Skeletal muscle satellite cell (primary cell): ENCODE results near the gene RANBP1. TPM values are rescaled to one million over a fixed set of nuclear protein-coding genes. Genes with fewer than 3 reads are reported as not detected.
"Not testable (repeated sequence)": the region's sequence is repeated elsewhere in the genome, so short reads cannot be mapped to it uniquely, and the experiment has no call there.

Experiments used
- H3K27me3 ChIP-seq: 2 replicates; pipeline ENCODE4 v1.7.0; 2013; ENCODE audit warnings: low read length; ENCODE audit not compliant: control insufficient read depth, insufficient read depth
- H3K36me3 ChIP-seq: 2 replicates; pipeline ENCODE4 v1.7.0; 2013; ENCODE audit warnings: mild to moderate bottlenecking, control low read depth, low read length; ENCODE audit not compliant: insufficient read depth
- H3K4me1 ChIP-seq: 2 replicates; pipeline ENCODE4 v1.7.0; 2013; ENCODE audit warnings: low read length; ENCODE audit not compliant: control insufficient read depth, insufficient read depth
- H3K4me2 ChIP-seq: 2 replicates; pipeline ENCODE4 v1.7.0; 2013; ENCODE audit warnings: mild to moderate bottlenecking, low read length
- H3K4me3 ChIP-seq: 2 replicates; pipeline ENCODE4 v1.7.0; 2013; ENCODE audit warnings: low read length
- H3K9ac ChIP-seq: 2 replicates; pipeline ENCODE4 v1.7.0; 2013; ENCODE audit warnings: mild to moderate bottlenecking, low read depth, low read length, moderate library complexity
- H3K9me3 ChIP-seq: replicated peaks from 2 replicates; pipeline ENCODE4 v1.7.0; 2013; ENCODE audit warnings: mild to moderate bottlenecking, control low read depth, low read length
- total RNA-seq: library from RNA; depleted of rRNA; stranded (reverse); fragments of >200 nt; gene quantifications from 2 replicates; pipeline ENCODE4 v1.2.3, GENCODE V29; 2012; rRNA removed

RANBP1 gene
- total RNA-seq, result 325 and 449 TPM in 2 replicates

DNA sequence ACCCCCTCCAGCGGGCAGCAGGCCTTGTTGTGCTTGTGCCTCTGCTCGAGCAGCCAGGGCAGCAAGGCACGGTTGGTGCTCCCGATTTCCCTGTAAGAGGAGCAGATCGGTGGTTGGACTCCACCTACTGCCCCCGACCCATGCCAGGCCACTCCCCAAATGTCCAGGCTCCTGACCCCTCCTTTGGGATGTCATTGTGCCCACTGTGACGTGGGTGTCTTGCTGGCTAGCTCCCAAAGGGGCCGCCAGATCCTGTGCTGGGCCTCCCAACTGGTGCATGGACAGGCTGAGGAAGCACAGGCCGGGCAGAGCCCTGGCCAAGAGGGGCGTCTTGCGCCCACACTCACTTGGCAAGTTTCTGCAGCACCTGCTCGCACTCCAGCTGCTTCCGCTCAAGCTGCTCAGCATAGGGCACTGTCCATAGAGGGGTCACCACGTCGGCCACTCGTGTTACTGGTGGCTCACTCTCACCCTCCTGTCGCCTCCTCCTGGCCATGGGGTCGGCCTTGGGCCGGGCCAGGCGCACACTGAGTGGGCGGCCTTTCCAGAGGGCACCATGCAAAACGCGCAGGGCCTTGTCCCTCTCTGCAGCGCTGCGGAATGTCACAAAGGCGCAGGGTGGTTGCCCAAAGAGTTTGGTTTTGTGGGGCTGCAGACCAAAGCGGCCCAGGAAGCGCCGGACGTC is at the start of gene RANBP1:
RANBP1 (plus strand) TSS at position 414 of the 685 bp plus-strand sequence; CDS start at position 495, 81 bp downstream.
- Histone ChIP-seq H3K9me3 (no peaks in the 10 kb centered on the region), H3K4me1 (peaks cover 27% of the 10 kb centered on the region), H3K9ac (peak within 1 kb of the TSS; percentile 90), H3K27me3 (no peaks in the 10 kb centered on the region), H3K4me2 (peak within 1 kb of the TSS; percentile 99), H3K36me3 (peaks cover 65% of the 10 kb centered on the region), H3K4me3 (peak within 1 kb of the TSS; percentile 94)

DNA sequence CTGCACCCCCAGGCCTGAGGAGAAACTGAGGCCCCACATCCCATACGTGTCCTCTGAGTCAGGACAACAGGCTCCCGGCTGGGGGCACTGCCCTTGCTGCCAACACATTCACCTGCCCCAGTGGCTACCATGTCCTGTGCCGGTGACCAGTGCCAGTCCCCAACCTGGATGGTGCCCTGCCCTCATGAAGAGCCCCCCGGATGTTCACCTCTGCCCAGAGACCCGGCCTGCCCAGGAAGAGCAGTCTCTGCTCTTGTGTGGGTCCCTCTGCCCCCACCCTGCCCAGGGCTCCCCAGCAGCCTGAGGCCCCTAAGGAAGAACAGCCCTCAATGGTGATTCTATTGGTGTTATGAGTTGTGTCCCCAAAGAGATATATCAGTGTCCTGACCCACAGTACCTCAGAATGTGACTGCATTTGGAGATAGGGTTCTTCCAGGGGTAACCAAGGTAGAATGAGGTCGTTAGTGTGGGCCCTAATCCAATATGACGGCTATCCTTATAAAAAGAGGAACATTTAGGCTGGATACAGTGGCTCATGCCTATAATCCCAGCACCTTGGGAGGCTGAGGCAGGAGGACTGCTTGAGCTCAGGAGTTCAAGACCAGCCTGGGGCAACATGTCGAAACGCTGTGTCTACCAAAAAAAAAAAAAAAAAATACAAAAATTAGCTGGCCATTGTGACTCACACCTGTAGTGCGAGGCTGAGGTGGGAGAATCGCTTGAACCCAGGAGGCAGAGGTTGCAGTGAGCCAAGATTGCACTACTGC is 49.1 kb upstream of the RANBP1 start:
- no peak overlapping the region for H3K4me2 ChIP-seq
- no peak overlapping the region for H3K4me3 ChIP-seq
- H3K27me3 ChIP-seq, result no peaks in the 10 kb centered on the region
- peaks cover 24% of the 10 kb centered on the region for H3K36me3 ChIP-seq
- no peaks in the 10 kb centered on the region for H3K9me3 ChIP-seq
- H3K4me1 ChIP-seq, result peaks cover 14% of the 10 kb centered on the region
- no peak overlapping the region for H3K9ac ChIP-seq

DNA sequence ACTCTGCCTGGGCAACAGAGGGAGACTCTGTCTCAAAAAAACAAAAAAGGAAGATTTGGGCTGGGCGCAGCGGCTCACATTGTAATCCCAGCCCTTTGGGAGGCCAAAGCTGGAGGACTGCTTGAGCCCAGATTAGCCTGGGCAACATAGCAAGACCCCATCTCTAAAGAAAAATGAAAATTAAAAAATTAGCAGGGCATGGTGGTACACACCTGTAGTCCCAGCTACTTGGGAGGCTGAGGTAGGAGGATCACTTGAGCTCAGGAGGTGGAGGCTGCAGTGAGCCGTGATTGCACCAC is 48.6 kb upstream of the RANBP1 start:
- H3K36me3 ChIP-seq, result peaks cover 20% of the 10 kb centered on the region
- H3K27me3 ChIP-seq, H3K9me3 ChIP-seq, H3K4me3 ChIP-seq, H3K4me2 ChIP-seq, H3K9ac ChIP-seq, H3K4me1 ChIP-seq: not testable (repeated sequence)

DNA sequence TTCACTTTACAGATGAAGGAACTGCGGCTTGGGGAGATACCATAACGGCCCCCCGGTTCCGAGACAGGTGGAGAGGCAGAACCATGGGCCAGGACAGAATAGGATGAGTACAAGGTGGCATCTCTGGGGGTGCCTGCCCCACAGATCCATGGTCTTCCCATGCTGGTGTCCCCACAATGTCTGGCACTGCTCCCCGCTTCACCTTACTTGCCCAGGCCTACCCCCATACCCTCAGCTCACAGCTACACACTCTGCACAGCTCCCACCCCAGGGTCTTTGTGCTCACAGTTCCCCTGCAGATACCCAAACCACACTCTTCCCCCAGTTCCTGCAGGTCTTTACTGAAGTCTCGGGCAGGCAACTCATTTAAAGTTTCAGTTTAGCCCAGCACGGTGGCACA is 47.3 kb upstream of the RANBP1 start:
- no peaks in the 10 kb centered on the region for H3K4me1 ChIP-seq
- H3K4me3 ChIP-seq, result no peak overlapping the region
- H3K4me2 ChIP-seq, result no peak overlapping the region

DNA sequence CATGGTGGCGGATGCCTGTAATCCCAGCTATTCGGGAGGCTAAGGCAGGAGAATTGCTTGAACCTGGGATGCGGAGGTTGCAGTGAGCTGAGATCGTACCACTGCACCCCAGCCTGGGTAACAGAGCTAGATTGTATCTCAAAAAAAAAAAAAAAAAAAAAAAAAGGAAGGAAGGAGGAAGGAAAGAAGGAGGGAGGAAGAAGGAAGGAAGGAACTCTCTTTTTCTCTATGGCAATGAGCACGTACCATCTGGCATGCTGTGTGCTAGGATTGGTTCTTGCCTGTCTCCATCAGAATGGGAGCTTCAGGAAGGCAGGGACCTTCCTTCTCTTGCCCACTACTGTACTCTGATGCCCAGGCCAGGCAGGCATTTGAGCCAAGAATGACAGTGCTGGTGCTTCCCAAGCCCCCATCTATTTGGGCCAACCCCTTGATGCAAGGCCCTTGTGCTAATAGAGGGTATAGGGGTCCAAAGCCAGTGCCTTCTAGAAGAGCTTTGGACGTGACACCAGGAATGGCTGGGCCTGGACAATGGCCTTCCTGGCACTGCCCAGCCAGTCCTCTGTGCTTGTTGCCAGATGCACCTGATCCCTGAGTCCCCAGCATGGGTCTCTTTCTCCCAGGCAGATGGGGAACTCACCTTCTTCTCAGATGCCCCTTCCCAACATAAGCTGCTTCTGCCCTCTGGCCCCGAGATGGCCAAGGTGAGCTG is 46.4 kb upstream of the RANBP1 start:
- Histone ChIP-seq H3K9ac (no peak overlapping the region), H3K27me3 (no peaks in the 10 kb centered on the region), H3K4me2 (no peak overlapping the region), H3K4me1 (no peaks in the 10 kb centered on the region), H3K9me3 (no peaks in the 10 kb centered on the region), H3K4me3 (no peak overlapping the region), H3K36me3 (peaks cover 6% of the 10 kb centered on the region)

More for the DNA sequence above, 47.3 kb upstream of the RANBP1 start:
- H3K36me3 ChIP-seq, result peaks cover 14% of the 10 kb centered on the region
- H3K9me3 ChIP-seq, result no peaks in the 10 kb centered on the region
- no peak overlapping the region for H3K9ac ChIP-seq
- no peaks in the 10 kb centered on the region for H3K27me3 ChIP-seq

DNA sequence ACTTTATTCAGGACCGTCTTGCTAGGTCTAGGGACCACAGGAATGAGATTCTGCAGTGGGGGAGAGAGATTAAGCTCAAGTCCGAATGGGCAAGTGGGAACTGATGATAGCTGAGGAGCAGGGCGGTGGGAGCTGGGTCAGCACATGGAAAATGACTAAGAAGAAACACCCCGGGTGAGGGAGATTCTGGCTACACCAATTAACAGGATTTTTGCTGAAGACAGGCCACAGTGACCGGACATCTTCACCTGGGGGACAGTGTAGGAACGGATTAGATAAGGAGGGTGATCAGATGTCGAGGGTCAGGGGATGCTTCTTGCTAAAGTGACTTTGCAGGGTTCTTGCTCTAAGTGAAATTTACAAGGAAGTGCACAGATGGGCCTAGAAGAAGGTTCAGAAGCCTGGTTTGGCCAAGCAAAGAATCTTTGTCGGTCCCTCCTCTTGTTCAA is 44.4 kb upstream of the RANBP1 start:
- H3K36me3 ChIP-seq, result no peaks in the 10 kb centered on the region
- no peaks in the 10 kb centered on the region for H3K9me3 ChIP-seq
- no peak overlapping the region for H3K4me2 ChIP-seq
- H3K9ac ChIP-seq, result no peak overlapping the region
- no peaks in the 10 kb centered on the region for H3K4me1 ChIP-seq
- H3K4me3 ChIP-seq, result no peak overlapping the region
- H3K27me3 ChIP-seq, result no peaks in the 10 kb centered on the region

DNA sequence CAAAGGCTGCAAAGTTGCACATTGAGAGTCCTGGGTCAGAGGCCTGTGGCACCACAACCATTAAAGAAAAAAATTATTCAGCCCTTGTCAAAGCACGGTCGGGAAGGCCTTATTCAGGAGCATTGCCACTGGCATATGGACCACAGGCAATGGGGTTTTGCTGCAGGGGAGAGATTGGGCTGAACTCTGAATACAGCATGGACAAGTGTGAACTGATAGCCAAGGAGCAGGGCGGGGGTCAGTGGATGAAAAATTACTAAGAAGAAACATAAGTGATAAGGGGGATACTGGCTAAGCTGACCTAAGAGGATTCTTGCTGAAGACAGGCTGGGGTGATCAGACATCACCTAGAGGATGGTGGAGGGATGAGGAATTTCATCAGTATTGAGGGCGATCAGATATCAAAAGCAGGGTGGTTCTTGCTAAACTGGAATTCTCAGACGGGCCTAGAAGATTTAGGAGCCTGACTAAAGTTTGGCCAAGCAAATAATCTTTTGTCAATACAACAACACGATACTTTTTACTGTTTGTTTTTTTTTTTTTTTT is 39.2 kb upstream of the RANBP1 start:
- H3K4me1 ChIP-seq, result peaks cover 6% of the 10 kb centered on the region
- no peak overlapping the region for H3K4me3 ChIP-seq
- H3K4me2 ChIP-seq, result no peak overlapping the region
- no peaks in the 10 kb centered on the region for H3K27me3 ChIP-seq
- no peaks in the 10 kb centered on the region for H3K9me3 ChIP-seq
- H3K36me3 ChIP-seq, result no peaks in the 10 kb centered on the region
- no peak overlapping the region for H3K9ac ChIP-seq

DNA sequence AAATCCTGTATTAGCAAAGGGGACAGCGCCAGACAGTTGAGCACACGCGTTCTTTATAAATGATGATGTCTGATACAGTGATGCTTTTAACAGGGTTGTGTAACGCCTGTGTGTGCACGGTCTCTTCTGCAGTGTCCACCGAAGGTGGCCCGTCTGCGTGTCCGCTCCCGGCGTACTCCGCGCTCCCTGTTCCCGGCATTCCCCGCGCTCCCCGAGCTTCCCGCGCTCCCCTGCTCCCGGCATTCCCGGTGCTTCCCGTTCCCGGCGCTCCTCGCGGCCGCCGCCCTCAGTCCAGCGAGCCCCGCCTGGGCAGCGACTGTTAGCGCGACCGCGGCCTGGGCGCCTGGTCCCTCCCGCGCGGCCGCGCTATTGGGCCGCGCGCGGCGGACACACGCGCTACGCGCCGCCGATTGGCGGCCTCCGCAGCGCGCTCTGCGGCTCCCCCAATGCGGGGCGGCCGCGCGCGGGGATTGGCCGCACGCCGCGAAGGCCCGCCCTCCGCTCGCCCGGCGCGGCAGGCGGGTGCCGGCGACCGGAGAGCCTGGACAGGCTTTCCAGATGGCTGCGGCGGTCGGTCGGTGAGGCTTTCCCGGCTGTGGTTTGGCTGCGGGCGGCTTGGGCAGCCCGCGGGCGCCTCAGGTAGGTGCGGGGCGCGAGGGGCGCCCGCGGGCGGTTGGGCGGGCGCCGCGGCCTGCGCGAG is 36.0 kb upstream of the RANBP1 start, which contains the start of gene DGCR8:
DGCR8 (plus strand) TSS at position 497 of the 700 bp plus-strand sequence. CDS start 5,723 bp downstream, outside the sequence.
- H3K4me1 ChIP-seq, result peaks cover 25% of the 10 kb centered on the region
- H3K36me3 ChIP-seq, result peaks cover 10% of the 10 kb centered on the region
- H3K9me3 ChIP-seq, result no peaks in the 10 kb centered on the region
- H3K27me3 ChIP-seq, result no peaks in the 10 kb centered on the region
- peak within 1 kb of the TSS; percentile 89 for H3K9ac ChIP-seq
- peak within 1 kb of the TSS; percentile 77 for H3K4me3 ChIP-seq
- peak within 1 kb of the TSS; percentile 92 for H3K4me2 ChIP-seq

DNA sequence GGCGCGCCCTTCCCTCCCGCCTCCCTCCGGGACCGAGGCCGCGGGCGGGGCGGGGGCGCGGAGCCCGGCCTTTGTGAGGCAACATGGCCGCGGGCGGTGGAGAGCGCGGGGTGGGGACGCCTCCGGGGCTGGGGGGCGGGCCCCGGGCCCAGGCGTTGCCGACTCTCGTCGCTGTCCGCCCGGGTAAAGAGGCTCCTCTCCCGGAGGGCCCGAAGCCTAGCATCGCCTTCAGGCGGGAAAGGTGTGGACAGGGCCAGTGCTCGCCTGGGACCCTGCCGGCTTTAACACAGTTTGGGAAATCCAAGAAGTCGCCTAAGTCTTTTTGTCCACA is 35.5 kb upstream of the RANBP1 start:
- peaks cover 14% of the 10 kb centered on the region for H3K36me3 ChIP-seq
- no peaks in the 10 kb centered on the region for H3K9me3 ChIP-seq
- H3K27me3 ChIP-seq, result no peaks in the 10 kb centered on the region
- H3K9ac ChIP-seq, result peak overlapping the region; percentile 89
- H3K4me2 ChIP-seq, result peak overlapping the region; percentile 91
- peaks cover 25% of the 10 kb centered on the region for H3K4me1 ChIP-seq
- H3K4me3 ChIP-seq, result peak overlapping the region; percentile 77

DNA sequence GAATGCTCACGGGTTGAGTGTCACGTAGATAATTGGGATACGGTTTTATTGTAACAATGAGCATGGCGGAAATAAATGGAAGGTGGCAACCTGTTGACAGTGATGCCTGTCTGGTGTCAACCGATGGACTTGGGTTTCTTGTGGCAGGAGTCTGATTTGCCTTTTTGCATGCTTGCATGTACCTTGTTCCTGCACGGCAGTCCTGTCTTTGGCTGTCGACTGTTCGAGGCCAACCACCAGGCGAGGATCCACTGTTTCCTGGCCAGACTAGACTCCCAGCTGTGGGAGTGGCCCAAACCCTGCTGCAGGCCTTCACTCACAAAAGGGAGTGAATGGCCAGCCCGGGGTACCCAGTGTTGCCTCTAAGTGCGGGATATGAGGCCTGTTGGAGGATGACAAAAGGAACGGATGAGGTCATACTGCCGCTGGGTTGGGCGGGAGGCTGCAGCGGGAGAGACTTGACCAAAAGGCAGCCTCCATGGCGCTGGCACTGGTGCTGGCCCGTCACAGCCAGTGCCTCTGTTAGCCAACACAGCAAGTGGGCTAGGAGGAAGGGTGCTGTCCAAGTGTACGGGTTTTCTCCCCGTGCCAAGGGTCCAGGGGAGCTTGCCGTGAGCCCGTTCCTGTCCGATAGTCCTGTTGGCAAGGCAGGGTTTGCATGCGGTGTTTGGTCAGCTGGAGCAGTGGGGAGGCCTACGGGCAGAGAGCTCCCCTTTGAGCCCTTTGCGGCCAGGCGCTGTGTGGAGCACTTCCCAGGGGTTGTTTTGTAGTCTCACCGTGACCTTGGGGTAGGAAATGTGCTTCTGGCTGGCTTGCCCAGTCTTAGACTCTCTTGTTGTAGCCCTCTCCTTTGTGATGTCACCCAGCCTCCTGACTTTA is 34.9 kb upstream of the RANBP1 start:
- H3K4me1 ChIP-seq, result peaks cover 25% of the 10 kb centered on the region
- H3K27me3 ChIP-seq, result no peaks in the 10 kb centered on the region
- H3K9me3 ChIP-seq, result no peaks in the 10 kb centered on the region
- H3K4me3 ChIP-seq, result peak overlapping the region; percentile 77
- peak overlapping the region; percentile 89 for H3K9ac ChIP-seq
- peak overlapping the region; percentile 91 for H3K4me2 ChIP-seq
- peaks cover 20% of the 10 kb centered on the region for H3K36me3 ChIP-seq
